Coronary artery (tissue), 2 donors: Measurements from ENCODE around the gene GNL3.

Experiments
- DNase-seq: peaks from one replicate; pipeline ENCODE4 v3.0.0-alpha.2; 2017; ENCODE audit warnings: low spot score
- H3K27ac ChIP-seq, 2 donors: fragments of 200-600 bp; sonication (generic); one replicate each; pipeline ENCODE4 v1.5.1; 2016 to 2019
- H3K4me3 ChIP-seq: fragments of 200-600 bp; sonication (generic); 2 replicates; pipeline ENCODE4 v1.5.1; 2016; ENCODE audit warnings: mild to moderate bottlenecking, moderate library complexity
- TF ChIP-seq, protein P1 (sequence below): fragments of 200-600 bp; sonication (generic); IDR thresholded peaks from one replicate; pipeline ENCODE4 v1.5.1; 2019; ENCODE audit warnings: antibody characterized with exemption

GNL3 gene, protein sequence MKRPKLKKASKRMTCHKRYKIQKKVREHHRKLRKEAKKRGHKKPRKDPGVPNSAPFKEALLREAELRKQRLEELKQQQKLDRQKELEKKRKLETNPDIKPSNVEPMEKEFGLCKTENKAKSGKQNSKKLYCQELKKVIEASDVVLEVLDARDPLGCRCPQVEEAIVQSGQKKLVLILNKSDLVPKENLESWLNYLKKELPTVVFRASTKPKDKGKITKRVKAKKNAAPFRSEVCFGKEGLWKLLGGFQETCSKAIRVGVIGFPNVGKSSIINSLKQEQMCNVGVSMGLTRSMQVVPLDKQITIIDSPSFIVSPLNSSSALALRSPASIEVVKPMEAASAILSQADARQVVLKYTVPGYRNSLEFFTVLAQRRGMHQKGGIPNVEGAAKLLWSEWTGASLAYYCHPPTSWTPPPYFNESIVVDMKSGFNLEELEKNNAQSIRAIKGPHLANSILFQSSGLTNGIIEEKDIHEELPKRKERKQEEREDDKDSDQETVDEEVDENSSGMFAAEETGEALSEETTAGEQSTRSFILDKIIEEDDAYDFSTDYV

DNA sequence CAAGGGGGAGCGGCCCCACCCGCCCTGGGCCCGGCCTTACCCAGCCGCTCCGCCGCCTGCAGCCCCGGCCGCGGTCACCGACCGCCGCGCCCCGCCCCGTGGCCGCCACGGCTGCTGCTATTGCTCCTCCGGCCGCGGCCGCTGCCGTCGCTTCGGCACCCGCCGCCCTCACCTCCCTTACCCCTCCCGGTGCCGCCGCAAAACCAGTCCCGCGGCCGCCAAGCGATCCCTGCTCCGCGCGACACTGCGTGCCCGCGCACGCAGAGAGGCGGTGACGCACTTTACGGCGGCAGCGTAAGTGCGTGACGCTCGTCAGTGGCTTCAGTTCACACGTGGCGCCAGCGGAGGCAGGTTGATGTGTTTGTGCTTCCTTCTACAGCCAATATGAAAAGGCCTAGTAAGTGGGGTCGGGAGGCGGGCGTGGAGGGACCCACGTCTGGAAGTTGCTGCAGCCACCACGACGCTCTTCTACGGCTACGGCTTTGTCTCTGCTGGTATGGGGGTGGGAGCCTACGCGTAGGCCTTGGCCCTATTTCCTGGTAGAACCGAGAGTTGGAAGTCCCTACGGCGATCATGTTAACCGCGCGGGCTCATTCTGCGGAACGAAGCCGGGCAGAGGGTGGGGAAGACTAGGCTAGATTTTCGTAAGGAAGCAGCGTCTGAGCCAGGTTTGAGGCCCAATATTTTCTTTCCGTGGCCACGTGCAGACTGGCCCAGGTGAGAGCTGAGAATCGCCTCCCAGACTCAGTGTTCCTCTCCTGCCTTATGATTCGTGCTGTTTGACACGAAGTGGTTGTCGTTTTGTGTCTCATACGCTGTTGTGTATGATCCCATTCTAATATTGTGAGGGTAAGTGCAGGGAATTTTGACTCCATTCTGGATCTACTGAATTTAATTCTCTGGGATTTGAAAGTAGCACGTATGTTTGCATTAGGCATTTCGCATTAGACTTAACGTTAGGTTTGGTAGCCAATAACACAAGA lies at the start of gene GNL3, which contains the start of gene PBRM1:
TSS of gene GNL3 (plus strand) at position 324 of the 983 bp plus-strand sequence. CDS start at position 385, 61 bp downstream.
TSS of gene PBRM1 (minus strand) at position 205 of the 983 bp plus-strand sequence.
- H3K4me3 ChIP-seq: peak within 1 kb of the TSS; percentile 98
- TF ChIP-seq, protein P1, sequence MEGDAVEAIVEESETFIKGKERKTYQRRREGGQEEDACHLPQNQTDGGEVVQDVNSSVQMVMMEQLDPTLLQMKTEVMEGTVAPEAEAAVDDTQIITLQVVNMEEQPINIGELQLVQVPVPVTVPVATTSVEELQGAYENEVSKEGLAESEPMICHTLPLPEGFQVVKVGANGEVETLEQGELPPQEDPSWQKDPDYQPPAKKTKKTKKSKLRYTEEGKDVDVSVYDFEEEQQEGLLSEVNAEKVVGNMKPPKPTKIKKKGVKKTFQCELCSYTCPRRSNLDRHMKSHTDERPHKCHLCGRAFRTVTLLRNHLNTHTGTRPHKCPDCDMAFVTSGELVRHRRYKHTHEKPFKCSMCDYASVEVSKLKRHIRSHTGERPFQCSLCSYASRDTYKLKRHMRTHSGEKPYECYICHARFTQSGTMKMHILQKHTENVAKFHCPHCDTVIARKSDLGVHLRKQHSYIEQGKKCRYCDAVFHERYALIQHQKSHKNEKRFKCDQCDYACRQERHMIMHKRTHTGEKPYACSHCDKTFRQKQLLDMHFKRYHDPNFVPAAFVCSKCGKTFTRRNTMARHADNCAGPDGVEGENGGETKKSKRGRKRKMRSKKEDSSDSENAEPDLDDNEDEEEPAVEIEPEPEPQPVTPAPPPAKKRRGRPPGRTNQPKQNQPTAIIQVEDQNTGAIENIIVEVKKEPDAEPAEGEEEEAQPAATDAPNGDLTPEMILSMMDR: no peak
- peak; percentile 95 for DNase-seq

DNA sequence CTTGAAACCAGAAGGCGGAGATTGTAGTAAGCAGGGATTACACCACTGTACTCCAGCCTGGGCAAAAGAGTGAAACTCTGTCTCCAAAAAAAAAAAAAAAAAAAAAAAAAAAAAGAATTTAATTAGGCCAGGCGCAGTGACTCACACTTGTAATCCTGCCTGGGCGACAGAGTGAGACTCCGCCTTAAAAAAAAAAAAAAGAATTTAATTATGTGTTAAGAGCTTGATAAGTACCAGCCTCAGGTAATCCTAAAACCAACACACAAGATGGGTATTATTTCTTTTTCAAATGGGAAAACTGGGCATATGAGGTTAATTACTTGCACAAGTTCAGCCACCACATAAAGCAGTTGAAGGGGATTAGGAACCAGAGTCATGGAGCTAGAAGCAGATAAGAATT lies 49.2 kb upstream of the GNL3 start:
- TF ChIP-seq, protein P1: no peak
- no peak for DNase-seq
- Histone ChIP-seq H3K27ac (no peak overlapping the region), H3K4me3 (no peak overlapping the region)

More for the DNA sequence above, at the start of gene GNL3, which contains the start of gene PBRM1:
- peak within 1 kb of the TSS; percentile 89 to 100 for H3K27ac ChIP-seq

DNA sequence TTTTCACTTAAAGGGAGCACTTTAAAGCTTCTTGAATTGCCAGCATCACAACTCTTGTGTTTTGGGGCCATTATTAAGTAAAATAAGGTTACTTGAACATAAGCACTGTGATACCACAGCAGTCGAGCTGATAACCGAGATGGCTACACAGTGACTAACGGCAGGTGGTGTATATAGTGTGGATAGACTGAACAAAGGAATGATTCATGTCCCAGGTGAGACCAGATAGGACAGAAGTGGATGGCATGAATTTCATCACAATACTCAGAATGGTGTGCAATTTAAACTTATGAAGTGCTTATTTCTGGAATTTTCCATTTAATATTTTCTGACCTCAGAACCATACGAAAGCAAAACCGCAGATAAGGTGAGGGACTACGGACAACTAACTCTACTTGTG lies 40.3 kb upstream of the GNL3 start:
- TF ChIP-seq, protein P1: no peak
- no peak overlapping the region for H3K4me3 ChIP-seq
- H3K27ac ChIP-seq: no peak overlapping the region
- DNase-seq: no peak

DNA sequence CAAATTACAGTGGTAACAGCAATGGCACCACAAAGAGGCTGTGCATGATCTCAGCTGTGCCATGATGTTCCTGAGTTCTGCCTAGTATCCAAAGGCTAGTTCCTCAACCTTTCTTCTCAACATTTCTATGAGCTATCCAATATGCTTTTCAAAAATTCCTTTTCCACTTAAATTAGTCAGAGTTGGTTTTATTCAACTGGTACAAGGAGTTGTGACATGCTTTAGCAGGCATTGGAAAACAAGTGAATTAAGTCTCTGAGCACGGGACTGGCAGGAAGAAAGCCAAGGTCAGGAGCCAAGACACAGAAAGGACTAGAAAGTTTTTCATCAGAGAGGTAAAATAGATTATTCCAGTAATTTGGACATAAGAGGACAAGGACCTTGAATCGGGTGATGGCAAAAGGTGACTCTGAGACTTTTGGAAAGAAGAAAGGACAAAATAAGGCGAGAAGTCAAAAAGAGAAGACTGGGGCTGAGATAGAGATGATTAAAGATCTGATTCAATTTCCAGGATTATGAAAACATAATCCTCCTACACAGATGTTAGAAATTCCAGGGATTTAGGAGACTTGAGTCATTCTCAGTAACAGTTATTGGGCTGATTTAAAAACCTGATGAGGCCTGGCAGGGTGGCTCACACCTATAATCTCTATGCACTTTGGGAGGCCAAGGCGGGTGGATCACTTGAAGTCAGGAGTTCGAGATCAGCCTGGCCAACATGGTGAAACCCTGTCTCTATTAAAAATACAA lies 36.2 kb upstream of the GNL3 start:
- H3K27ac ChIP-seq: peak overlapping the region in 1 of 2 donors; percentile 31
- no peak for DNase-seq
- TF ChIP-seq, protein P1: no peak

DNA sequence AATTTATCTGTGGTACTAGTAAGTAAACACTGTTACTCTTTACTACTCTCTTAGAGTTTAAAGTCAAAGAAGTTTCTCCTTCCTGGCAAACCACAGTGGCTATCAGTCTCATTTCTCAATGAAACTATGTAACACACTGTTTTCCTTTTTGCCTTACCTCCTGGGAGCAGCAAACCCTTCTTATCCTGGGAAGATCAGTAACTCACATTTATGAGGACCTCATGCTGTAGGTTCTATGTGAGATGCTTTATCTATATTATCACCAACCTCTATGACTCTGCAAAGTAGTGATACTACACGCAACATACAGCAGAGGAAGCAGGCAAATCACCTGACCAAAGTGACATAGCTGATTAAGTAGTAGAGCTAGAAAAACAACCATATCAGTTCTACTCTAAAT lies 35.4 kb upstream of the GNL3 start:
- TF ChIP-seq, protein P1: no peak
- no peak for DNase-seq
- no peak overlapping the region for H3K27ac ChIP-seq
- no peak overlapping the region for H3K4me3 ChIP-seq

More for the DNA sequence above, 36.2 kb upstream of the GNL3 start:
- H3K4me3 ChIP-seq: no peak overlapping the region

DNA sequence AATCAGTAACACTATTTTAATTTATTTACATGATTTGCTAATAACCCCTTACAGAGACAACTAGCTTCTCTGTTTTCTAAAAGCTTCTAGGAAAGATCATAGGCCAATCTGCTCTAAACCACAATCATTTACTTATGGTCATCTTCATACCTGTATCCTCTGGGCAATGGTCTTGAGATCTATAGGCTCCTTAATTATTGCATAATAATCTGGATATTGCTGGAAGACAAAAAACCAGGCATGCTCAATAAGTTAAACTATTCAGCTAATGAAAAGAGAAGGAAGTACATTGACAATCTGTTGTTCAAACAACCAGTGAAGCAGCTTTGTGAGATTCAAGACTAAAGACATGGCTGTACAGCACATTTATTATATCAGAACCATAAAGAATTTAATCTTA lies 34.2 kb upstream of the GNL3 start:
- DNase-seq: no peak
- no peak overlapping the region for H3K27ac ChIP-seq
- H3K4me3 ChIP-seq: no peak overlapping the region
- TF ChIP-seq, protein P1: no peak
